ENCODE results near the gene ZNF629. TPM values are rescaled to one million over a fixed set of nuclear protein-coding genes. Genes with fewer than 3 reads are reported as not detected.

The ZNF629 gene
- total and polyA plus RNA-seq, 2 experiments from 2014 or later, result 5.0 to 12.2 TPM

DNA sequence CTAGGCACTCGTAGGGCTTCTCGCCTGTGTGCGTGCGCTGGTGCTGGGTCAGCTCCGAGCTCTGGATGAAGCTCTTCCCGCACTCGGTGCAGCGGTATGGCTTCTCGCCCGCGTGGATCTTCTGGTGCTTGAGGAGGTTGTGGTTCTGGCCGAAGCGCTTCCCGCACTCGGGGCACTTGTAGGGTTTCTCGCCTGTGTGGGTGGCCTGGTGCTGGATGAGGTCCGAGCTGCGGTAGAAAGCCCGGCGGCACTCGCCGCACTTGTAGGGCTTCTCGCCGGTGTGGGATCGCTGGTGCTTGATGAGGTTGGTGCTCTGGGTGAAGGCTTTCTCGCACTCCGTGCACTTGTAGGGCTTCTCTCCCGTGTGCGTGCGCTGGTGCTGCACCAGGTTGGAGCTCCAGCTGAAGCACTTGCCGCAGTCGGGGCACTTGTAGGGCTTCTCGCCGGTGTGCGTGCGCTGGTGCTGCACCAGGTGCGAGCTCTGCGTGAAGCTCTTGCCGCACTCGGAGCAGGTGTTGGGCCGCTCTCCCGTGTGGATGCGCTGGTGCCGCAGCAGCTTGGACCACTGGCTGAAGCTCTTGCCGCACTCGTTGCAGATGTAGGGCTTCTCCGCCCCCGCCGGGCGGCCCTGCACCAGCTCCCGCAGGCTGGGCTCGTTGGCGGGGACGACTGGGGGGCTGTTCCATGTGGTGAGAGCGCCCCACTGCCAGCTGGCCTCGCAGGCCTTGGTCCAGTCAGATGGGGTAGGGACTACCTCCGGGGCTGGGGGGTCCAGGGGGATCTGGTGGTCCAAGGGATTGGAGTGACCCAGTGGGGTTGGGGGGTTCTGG is 3.5 kb downstream of the ZNF629 start:
- H3K9me3 ChIP-seq (ENCODE audit: low read depth), result no peaks in the 10 kb centered on the region
- H3K4me3 ChIP-seq, result no peak overlapping the region
- WGBS, 2 experiments (ENCODE audit: low coverage in 1 of 2, low lambda C conversion rate in 2 of 2, missing lambda C conversion rate in 2 of 2), result 92 to 98% methylated on average over 35 to 53 of the region's 57 CpGs
- no peak for TF ChIP-seq EZH2 (IDR thresholded peaks at IDR 0.05; ENCODE audit: insufficient read depth, poor library complexity, severe bottlenecking)
- TF ChIP-seq EZH2phosphoT487 (IDR thresholded peaks at IDR 0.05; ENCODE audit: insufficient read depth, low read depth), result no peak
- no peak overlapping the region for H3K4me2 ChIP-seq (ENCODE audit: unreplicated experiment)
- no peak for DNase-seq
- no peaks in the 10 kb centered on the region for H3K27me3 ChIP-seq (replicated peaks; ENCODE audit: insufficient read depth)
- H2AFZ ChIP-seq, result no peak overlapping the region
- H3F3A ChIP-seq (ENCODE audit: insufficient read depth), result no peaks in the 10 kb centered on the region
- no peak overlapping the region for H3K9ac ChIP-seq
- no peaks in the 10 kb centered on the region for H3K9me2 ChIP-seq (ENCODE audit: insufficient read depth)
- H3K4me1 ChIP-seq (ENCODE audit: insufficient read depth), result no peaks in the 10 kb centered on the region; the same call in 1 of the 2 replicates
- H4K20me1 ChIP-seq (ENCODE audit: insufficient read depth), result no peaks in the 10 kb centered on the region
- no peak overlapping the region for H3K27ac ChIP-seq
- peaks cover 32% of the 10 kb centered on the region for H3K79me2 ChIP-seq (ENCODE audit: insufficient read depth)
- H3K36me3 ChIP-seq (ENCODE audit: low read depth), result no peaks in the 10 kb centered on the region
- in situ Hi-C loops (cut with MboI), result no loop called here

DNA sequence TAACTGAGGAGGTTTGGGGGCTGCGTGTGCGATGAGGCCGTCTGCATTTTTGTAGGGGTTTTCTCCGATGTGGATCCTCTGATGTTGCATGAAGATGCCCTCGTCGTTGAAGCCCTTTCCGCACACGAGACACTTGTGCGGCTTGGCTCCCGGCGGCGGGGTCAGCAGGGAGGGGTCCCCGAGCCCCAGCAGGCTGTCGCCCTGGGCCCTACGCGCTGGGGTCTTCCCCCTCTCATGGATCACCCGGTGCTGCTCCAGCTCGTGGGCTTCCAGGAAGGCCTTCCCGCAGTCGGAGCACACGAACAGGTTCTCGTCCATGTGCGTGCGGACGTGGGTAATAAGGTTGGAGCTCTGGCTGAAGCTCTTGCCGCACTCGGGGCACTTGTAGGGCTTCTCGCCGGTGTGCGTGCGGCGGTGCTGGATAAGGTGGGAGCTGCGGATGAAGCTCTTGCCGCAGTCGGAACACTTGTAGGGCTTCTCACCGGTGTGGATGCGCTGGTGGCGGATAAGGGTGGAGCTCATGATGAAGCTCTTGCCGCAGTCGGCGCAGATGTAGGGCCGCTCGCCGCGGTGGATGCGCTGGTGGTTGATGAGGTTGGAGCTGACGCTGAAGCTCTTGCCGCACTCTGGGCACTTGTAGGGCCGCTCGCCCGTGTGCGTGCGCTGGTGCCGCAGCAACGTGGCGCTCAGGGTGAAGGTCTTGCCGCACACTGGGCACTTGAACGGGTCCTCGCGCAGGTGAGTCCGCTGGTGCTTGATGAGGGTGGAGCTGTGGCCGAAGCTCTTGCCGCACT is 4.3 kb downstream of the ZNF629 start:
- no peak overlapping the region for H3K4me3 ChIP-seq
- no peak for TF ChIP-seq EZH2 (IDR thresholded peaks at IDR 0.05; ENCODE audit: insufficient read depth, poor library complexity, severe bottlenecking)
- TF ChIP-seq EZH2phosphoT487 (IDR thresholded peaks at IDR 0.05; ENCODE audit: insufficient read depth, low read depth), result no peak
- H3K4me1 ChIP-seq (ENCODE audit: insufficient read depth), result no peaks in the 10 kb centered on the region; the same call in 1 of the 2 replicates
- no peak overlapping the region for H3K4me2 ChIP-seq (ENCODE audit: unreplicated experiment)
- H4K20me1 ChIP-seq (ENCODE audit: insufficient read depth), result no peaks in the 10 kb centered on the region
- 96% methylated on average over 54 to 63 of the region's 63 CpGs for WGBS, 2 experiments (ENCODE audit: low coverage in 1 of 2, low lambda C conversion rate in 2 of 2, missing lambda C conversion rate in 2 of 2)
- H2AFZ ChIP-seq, result no peak overlapping the region
- H3K9ac ChIP-seq, result no peak overlapping the region
- H3K79me2 ChIP-seq (ENCODE audit: insufficient read depth), result peaks cover 30% of the 10 kb centered on the region
- DNase-seq, result no peak
- no peaks in the 10 kb centered on the region for H3K27me3 ChIP-seq (replicated peaks; ENCODE audit: insufficient read depth)
- H3F3A ChIP-seq (ENCODE audit: insufficient read depth), result no peaks in the 10 kb centered on the region
- H3K36me3 ChIP-seq (ENCODE audit: low read depth), result no peaks in the 10 kb centered on the region
- no peaks in the 10 kb centered on the region for H3K9me2 ChIP-seq (ENCODE audit: insufficient read depth)
- H3K9me3 ChIP-seq (ENCODE audit: low read depth), result no peaks in the 10 kb centered on the region
- H3K27ac ChIP-seq, result no peak overlapping the region
- in situ Hi-C loops (cut with MboI), result no loop called here

DNA sequence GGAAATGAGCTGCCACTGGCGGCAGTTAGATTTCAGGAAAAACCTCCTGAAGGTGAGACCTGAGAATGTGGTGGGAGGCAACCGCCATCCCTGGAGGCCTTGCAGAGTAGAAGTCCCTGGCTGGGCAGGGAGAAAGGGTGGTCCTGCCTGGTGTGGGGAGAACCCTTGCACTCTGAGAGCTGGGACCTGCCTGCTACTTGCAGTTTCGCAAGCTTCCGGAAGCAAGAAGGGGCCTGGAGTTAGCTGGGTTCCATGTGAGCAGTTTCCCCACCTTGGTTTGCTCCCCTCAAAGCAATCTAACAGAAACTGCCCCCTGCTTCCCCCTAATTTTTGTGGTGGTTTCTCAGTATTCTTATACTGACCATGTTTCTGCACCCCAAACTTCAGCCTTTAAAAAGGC is 6.5 kb downstream of the ZNF629 start:
- in situ Hi-C loops (cut with MboI), result no loop called here

DNA sequence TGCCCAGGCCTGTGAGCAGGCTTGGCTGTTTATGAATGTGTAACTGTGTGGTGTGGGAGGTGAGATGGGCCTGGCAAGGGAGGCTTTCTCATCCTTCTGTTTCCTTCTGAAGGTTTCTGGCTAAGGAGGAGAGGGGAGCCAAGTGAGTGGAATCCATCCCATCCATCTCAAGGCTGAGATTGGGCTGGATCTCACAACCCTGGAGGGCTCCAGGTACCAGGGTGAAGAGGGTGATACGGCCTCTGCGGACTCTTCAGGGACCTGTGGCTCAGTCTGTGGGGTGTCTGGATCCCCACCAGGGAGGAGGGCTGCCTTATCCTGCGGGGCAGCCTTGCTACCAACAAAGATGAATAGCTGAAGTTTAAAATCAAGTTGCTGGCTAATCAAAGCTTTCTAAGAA is 7.0 kb downstream of the ZNF629 start:
- in situ Hi-C loops (cut with MboI), result no loop called here
- Histone ChIP-seq H2AFZ (no peak overlapping the region), H3K27me3 (replicated peaks; ENCODE audit: insufficient read depth) (no peaks in the 10 kb centered on the region), H3K36me3 (ENCODE audit: low read depth) (no peaks in the 10 kb centered on the region), H4K20me1 (ENCODE audit: insufficient read depth) (no peaks in the 10 kb centered on the region), H3K4me3 (no peak overlapping the region), H3K4me1 (ENCODE audit: insufficient read depth) (peaks cover 5% of the 10 kb centered on the region; the same call in 1 of the 2 replicates), H3K9me3 (ENCODE audit: low read depth) (no peaks in the 10 kb centered on the region), H3K9ac (no peak overlapping the region), H3K4me2 (ENCODE audit: unreplicated experiment) (no peak overlapping the region), H3K79me2 (ENCODE audit: insufficient read depth) (peaks cover 14% of the 10 kb centered on the region), H3F3A (ENCODE audit: insufficient read depth) (peaks cover 6% of the 10 kb centered on the region; the same call in 1 of the 2 replicates), H3K9me2 (ENCODE audit: insufficient read depth) (no peaks in the 10 kb centered on the region), H3K27ac (no peak overlapping the region)
- TF ChIP-seq EZH2phosphoT487 (IDR thresholded peaks at IDR 0.05; ENCODE audit: insufficient read depth, low read depth) (no peak), EZH2 (IDR thresholded peaks at IDR 0.05; ENCODE audit: insufficient read depth, poor library complexity, severe bottlenecking) (no peak)
- 69% methylated on average over 3 of the region's 3 CpGs for WGBS, 2 experiments (ENCODE audit: low coverage in 1 of 2, low lambda C conversion rate in 2 of 2, missing lambda C conversion rate in 2 of 2)
- no peak for DNase-seq

More for the DNA sequence above, 6.5 kb downstream of the ZNF629 start:
- Histone ChIP-seq H3K4me2 (ENCODE audit: unreplicated experiment) (no peak overlapping the region), H3K27me3 (replicated peaks; ENCODE audit: insufficient read depth) (no peaks in the 10 kb centered on the region), H3K9me3 (ENCODE audit: low read depth) (no peaks in the 10 kb centered on the region), H3K36me3 (ENCODE audit: low read depth) (no peaks in the 10 kb centered on the region), H3K4me3 (no peak overlapping the region), H3K79me2 (ENCODE audit: insufficient read depth) (peaks cover 19% of the 10 kb centered on the region), H3K9ac (no peak overlapping the region), H3K4me1 (ENCODE audit: insufficient read depth) (peaks cover 4% of the 10 kb centered on the region; the same call in 1 of the 2 replicates), H3K27ac (no peak overlapping the region), H2AFZ (no peak overlapping the region), H4K20me1 (ENCODE audit: insufficient read depth) (no peaks in the 10 kb centered on the region), H3K9me2 (ENCODE audit: insufficient read depth) (no peaks in the 10 kb centered on the region), H3F3A (ENCODE audit: insufficient read depth) (peaks cover 5% of the 10 kb centered on the region; the same call in 1 of the 2 replicates)
- 93 to 97% methylated on average over 4 of the region's 4 CpGs for WGBS, 2 experiments (ENCODE audit: low coverage in 1 of 2, low lambda C conversion rate in 2 of 2, missing lambda C conversion rate in 2 of 2)
- no peak for DNase-seq
- TF ChIP-seq EZH2 (IDR thresholded peaks at IDR 0.05; ENCODE audit: insufficient read depth, poor library complexity, severe bottlenecking) (no peak), EZH2phosphoT487 (IDR thresholded peaks at IDR 0.05; ENCODE audit: insufficient read depth, low read depth) (no peak)
